ENCODE results near the gene SRC.

SRC gene

DNA sequence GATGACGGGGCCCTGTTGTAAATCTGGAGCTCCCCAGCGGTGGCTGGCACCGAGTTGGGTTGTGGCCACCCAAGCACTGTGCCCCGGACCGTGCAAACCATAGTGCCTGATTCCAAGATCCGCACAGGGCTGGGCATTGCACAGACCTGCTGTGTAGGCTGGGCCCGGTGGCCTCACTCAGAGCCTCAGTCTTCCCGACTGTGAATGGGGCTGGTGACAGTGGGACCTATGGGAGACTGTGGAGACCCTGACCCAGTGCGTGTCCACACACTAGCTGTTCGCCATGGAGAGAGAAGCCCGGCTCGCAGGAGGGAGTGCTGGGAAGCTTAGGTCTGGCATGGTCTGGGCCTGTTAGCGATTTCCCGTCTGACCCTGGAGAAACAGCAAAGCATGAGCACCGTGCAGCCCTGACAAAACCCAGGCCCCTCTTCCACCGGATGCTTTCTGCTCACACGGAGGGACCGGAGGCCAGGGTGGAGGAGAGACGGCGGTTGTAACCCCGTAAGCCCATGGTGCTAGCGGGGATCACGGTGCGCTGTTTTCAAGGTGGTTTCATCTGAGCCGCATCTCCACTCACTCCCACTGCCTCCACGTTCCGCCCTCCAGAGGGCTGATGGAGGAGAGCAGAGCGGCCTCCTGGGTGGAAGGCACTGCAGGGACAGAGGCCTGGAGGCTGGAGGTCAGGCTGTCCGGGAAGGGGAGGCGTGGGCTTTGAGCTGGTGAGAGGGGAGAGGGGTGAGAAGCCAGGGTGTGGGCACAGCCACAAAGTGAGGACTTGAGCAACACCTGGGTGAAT is 52.2 kb downstream of the SRC start:
- no peak for DNase-seq

DNA sequence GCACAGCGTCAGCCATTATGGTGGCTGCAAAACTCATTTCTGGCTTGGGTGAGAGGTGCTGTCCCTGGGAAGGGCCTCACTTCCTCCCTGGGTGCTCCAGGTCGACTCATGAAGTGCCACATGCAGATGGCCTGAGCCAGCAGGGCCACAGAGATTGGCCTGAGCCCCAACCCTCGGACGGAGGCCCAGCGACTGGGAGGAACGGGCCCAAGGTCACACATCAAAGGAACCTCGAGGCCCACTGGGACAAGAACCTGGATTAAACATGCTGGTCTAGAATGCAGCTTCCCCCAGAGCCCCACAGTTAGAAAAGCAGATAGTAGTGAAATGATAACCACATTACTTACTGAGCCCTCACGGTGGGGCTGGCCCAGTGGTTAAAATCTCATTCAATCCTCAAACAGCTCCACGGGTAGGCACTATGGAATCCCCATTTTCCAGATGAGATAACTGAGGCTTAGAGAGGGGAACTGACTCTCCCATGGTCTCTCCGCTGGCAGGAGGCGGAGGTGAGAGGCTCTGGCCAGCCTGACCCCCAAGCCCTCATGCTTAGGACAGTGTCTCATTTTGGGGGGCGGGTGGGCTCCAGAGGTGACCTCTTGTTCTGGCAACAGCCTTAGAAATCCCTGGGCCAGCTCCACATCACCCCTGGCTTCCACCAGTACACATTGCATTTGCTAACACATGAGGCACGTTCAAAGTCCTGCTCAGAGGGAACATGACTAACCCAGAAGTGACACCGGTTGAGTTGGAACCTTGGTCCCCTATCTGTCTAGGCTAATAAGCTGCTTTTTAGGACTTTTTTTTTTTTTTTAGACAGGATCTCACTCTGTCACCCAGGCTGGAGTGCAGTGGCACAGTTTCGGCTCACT is 53.0 kb downstream of the SRC start:
- DNase-seq, result no peak

DNA sequence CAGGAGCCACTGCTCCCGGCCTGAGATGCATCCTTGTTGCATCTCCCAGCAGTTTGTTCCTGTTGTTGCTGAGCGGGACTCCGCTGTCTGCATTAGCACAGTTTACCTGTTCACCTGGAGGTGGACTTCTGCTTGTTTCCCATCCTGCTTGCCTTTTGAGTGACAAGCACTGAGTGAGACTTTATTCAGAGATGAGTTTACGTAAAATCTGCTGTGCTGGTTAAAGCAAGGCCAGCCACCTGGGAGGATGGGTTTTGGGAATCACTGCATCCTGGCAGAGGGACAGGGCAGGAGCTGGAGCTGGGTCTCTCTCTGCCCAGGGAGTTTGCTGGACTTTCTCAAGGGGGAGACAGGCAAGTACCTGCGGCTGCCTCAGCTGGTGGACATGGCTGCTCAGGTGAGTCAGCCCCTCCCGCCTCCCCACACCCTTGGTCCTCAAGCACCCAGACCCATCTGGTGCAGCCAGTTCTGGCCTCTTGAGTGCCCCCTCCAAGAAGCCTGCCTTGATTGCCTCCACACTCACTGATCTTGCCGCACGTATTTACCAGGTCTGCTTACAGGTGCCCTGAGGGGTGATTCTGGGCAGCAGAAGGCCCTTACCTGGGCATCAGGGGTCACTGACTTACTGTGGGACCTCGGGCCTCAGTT is 55.5 kb downstream of the SRC start:
- no peak for DNase-seq

DNA sequence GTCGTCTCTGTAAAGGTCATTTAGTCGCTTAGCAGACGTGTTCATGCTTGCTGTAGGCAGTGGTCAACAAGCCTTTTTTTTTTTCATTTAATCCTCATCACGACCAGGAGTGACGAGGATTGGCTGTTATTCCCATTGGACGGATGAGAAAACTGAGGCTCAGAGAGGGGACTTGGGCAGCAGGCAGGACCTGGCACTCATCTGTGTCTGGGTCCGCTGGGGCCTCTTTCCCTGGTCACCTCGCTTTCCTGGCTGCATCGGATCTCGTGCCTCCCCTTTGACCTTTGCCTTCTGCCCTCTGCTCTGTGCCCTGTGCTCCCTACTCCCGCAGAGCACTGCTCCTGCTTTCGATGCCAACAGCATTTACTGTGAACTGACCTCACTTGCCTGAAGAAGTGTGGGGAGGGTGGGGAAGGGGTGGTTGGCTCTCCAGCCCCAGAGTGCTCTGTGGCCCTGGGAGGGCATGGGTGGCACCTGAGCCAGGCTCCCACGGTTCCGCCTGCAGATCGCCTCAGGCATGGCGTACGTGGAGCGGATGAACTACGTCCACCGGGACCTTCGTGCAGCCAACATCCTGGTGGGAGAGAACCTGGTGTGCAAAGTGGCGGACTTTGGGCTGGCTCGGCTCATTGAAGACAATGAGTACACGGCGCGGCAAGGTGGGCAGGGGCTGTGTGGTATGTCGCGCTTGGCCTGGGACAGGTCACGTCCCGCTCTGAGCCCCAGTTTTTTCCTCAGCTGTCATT is 56.2 kb downstream of the SRC start:
- no peak for DNase-seq

DNA sequence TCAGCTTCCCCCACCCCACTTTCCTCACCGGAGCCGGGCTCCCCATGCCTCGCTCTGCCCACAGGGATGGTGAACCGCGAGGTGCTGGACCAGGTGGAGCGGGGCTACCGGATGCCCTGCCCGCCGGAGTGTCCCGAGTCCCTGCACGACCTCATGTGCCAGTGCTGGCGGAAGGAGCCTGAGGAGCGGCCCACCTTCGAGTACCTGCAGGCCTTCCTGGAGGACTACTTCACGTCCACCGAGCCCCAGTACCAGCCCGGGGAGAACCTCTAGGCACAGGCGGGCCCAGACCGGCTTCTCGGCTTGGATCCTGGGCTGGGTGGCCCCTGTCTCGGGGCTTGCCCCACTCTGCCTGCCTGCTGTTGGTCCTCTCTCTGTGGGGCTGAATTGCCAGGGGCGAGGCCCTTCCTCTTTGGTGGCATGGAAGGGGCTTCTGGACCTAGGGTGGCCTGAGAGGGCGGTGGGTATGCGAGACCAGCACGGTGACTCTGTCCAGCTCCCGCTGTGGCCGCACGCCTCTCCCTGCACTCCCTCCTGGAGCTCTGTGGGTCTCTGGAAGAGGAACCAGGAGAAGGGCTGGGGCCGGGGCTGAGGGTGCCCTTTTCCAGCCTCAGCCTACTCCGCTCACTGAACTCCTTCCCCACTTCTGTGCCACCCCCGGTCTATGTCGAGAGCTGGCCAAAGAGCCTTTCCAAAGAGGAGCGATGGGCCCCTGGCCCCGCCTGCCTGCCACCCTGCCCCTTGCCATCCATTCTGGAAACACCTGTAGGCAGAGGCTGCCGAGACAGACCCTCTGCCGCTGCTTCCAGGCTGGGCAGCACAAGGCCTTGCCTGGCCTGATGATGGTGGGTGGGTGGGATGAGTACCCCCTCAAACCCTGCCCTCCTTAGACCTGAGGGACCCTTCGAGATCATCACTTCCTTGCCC is 57.4 kb downstream of the SRC start:
- no peak for DNase-seq

DNA sequence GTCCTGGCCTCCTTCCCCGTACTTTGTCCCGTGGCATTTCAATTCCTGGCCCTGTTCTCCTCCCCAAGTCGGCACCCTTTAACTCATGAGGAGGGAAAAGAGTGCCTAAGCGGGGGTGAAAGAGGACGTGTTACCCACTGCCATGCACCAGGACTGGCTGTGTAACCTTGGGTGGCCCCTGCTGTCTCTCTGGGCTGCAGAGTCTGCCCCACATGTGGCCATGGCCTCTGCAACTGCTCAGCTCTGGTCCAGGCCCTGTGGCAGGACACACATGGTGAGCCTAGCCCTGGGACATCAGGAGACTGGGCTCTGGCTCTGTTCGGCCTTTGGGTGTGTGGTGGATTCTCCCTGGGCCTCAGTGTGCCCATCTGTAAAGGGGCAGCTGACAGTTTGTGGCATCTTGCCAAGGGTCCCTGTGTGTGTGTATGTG is 58.5 kb downstream of the SRC start:
- no peak for DNase-seq

DNA sequence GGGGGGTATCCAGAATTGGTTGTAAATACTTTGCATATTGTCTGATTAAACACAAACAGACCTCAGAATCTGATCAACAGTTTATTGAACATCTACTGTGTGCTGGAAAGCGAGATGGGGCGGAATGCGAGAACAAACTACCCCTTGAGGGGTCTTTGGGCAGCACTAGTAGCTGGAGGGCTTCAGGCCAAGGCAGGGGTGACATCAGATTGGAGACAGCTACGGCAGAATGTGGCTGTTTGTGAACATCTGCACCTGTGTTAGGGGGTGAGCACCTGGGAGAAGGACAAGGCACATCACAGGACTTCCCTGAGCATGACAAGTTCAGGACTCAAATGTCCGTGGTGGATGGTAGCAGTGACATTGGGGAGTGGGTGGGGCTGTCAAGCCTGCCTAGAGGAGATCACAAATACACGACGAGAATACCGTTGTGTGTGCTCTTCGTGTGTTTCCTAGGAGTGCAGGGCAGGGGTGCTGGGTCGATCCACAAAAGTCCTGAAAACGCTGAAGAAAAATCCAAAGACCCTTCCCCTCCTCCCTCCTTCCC is 59.5 kb downstream of the SRC start:
- no peak for DNase-seq

DNA sequence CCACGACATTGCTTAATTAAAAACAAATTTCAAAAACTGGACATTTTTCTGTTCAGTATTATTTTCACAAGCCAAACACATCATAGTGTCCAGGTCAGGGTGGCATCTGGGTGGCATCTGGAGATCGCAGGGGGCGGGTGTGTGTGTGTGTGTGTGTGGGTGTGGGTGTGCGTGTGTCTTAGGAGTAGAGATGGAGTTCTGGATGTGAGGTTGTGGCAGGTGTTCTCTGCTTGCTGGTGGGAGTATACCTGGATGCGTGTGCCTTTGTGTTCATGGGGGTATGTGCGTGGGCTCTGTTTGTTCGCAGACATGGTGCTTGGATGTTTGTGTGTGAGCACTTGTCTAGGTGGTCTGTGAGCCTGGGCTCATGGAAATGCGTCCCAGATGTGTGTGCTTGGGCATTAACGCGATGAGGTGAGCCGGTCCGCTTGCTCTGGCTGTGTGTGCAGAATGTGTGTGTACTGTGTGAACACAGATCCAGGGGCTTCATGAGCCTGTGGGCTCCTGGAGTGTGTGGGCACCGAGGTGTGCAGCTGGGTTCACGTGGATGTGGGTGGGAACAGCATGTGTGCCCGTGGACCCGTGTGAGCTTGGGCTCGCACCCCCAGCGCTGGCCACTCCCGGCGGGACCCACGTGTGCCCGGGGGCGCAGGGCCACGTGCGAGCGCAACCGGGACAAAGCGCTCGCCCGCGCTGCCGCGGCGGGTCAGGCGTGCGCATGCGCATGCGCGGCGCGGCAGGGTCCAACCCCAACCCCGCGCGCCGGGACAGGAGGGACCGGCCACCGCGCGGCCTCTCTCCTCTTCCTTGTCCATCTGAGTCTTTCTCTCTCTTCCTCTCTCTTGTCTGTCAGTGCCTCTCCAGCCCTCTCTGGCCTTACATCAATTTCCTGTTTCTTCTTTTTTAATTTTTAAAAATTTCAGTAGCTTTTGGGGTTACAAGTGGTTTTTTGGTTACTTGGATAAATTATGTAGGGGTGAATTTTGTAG is 60.4 kb downstream of the SRC start:
- peak in 1 of 2 experiments; percentile 19 for DNase-seq

DNA sequence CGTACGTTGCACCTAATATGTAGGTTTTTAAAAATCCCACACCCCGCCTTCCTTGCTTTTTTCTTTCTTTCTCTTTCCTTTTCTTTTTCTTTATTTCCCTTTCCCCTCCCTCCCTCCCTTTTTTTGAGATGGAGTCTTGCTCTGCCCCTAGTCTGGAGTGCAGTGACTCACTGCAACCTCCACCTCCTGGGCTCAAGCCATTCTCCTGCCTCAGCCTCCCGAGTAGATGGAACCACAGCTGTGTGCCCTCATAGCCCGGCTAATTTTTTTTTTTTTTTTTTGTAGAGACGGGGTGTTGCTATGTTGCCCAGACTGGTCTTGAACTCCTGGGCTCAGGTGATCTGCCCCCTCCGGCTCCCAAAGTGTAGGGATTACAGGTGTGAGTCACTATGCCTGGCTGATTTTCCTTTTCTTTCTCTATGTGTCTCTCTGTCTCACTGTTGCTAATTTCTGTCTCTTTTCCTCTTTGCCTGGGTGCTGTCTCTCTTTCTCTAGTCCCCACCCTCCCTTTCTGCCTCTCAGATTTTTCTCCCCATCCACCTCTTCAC is 61.2 kb downstream of the SRC start:
- no peak for DNase-seq

DNA sequence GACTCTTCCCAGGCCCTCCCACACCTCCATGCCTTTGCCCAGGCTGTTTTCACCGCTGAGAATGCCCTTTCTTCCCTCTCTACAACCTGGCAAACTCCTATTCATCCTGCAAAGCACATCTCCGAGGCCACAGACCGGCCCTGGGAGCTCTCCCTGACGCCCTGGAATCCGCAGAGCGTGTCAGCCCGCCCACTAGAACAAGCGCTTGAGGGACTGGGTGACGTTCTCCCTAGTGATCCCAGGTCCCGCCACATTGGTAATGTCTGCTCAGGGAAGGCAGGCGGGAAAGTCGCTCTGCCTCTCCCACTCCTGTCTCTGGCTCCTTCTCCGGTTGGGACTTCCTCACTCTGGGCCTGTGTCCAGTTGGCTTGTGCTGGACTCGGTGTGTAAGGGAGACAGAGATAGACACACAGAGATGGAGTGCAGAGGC is 61.6 kb downstream of the SRC start:
- DNase-seq, result no peak

DNA sequence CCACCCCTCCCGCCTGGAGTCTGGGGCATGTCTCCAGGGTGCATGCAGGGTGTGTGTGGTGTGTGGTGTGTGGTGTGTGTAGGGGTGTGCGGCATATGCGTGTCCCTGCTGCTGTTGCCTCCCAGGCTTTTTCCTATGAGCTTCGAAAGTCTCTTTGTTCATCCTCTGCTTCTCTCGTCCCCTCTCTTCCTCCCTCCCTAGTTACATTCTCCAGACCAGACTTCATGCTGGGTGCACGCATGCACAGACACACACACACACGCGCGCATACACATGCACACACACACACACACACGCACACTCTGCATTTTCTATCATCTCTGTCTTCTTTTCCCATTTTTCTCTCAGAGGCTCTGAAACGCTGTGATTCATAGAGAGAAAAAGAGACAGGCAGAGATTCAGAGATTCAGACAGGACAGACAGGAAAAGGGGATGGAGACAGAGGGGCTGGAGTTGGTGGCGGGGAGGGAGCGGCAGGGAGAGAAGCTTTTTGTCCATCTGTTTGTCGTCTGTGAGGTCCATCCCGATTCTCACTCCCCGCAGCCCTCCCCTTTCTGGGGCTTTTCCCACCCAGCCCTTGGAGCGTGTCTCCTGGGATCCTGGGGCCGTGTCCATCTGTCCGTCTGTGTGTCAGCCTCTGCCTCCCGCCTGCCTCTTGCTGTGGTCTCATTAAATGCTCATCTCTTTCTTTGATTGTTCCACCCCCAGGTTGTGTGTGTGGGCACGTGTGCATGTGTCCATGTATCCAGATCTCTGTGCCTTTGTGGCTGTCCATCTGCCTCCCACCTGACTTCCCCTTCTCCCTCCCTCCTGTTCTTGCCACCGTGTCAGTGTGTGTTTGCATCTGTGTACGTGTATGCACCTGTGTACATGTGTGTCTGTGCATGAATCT is 62.6 kb downstream of the SRC start:
- no peak for DNase-seq

DNA sequence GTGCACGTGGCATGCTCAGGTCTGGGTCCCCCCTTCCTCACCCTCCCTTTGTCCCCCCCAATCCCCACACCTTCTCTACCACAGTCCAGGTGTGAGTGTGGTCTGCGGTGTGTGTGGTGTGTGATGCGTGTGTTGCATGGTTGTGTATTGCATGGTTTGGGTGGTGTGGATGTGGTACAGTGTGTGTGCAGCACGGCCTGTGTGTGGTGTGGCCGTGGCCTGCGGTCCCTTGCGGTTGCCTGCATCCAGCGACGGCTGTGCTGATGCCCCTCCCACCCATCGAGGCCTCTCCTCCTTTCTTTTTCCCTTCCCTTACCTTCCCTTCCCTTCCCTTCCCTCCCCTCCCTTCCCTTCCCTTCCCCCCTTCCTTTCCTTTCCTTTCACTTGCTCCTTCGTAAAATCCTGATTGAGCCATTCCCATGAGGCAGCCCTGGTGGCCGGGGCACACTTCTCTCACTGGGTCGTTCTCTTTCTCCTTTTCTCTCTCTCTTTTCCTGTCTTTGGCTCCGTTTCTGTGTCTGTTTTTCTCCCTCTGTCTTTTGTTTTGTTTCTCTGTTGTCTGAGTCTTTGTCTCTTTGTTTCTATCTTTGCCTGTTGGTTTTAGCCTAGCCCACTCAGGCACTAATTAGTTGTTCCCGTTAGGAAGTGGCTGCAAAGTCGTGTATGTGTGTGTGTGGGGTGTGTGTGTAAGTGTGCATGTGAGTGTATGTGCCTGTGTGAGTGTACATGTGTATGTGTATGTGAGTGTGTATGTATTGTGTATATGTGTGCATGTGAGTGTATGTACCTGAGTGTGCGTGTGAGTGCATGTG is 65.7 kb downstream of the SRC start:
- no peak for DNase-seq

DNA sequence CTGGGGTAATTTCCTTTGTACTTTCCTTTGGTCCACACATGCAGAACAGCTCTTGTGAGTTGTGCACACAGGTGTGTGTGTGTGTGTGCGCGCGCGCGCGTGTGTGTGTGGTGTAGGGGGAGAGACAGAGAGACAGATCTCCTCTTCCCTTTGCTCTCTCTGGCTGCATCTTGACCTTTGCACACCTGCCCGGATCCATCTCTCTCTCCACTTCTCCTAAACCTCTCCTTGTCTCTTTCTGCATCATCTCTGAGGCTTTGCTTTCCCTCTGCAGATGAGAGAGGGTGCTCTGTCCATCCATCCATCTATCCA is 67.0 kb downstream of the SRC start:
- no peak for DNase-seq

DNA sequence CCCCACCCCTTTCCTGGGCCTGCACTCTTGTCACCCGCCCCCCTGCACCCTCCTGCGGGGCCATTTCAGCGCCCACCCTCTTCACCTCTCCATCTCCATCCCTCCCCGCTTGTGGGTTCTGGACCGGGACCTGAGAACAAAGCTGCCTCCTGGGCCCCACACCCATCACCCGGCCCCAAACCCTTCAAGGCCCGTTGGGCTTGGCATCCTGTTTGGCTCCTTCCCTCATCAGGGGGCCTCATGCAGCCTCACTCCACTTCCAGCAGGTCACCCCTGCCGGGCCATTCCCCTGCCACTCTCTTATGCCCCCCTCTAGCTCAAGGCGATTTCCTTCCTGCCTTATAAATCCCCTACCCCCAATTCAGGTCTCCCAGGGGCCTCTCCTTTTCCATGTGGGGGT is 67.4 kb downstream of the SRC start:
- no peak for DNase-seq

DNA sequence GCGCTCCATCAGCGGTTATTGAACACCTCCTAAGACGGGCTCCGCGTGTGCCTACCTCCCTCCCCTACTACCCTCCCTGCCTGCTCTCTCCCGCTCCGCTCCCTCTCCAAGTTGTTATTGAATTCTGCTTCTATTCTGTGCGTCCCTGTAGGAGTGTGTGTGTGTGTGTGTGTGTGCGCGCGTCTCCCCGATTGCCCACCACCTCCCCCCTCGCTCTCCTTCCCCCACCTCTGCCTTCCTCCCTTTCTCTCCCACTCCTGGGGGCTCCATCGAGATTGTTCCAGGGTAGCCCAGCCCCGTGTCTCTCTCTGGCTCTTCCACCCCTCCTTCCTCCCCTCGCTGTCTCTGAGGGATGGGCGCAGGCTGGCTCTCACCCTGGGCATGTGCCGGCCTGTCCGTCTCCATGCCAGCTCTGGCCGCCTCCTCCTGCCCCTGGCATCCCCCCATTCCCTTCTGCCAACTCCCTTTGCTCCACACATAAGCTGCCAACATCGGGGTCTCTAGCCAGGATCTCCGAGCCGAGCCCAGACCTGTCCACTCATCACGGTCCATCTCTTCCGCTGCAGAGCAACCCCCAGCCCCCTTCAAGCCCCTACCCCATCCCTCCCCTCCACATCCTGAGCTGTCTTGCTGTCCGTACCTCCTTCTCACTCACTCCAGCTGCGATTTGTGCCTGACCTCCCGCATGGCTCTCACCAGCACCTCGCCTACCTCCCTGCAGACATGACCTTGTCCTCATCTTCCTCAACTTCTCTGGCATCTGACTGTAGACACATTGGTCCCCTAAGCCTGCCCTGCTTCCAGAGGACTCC is 68.5 kb downstream of the SRC start:
- DNase-seq, result no peak

DNA sequence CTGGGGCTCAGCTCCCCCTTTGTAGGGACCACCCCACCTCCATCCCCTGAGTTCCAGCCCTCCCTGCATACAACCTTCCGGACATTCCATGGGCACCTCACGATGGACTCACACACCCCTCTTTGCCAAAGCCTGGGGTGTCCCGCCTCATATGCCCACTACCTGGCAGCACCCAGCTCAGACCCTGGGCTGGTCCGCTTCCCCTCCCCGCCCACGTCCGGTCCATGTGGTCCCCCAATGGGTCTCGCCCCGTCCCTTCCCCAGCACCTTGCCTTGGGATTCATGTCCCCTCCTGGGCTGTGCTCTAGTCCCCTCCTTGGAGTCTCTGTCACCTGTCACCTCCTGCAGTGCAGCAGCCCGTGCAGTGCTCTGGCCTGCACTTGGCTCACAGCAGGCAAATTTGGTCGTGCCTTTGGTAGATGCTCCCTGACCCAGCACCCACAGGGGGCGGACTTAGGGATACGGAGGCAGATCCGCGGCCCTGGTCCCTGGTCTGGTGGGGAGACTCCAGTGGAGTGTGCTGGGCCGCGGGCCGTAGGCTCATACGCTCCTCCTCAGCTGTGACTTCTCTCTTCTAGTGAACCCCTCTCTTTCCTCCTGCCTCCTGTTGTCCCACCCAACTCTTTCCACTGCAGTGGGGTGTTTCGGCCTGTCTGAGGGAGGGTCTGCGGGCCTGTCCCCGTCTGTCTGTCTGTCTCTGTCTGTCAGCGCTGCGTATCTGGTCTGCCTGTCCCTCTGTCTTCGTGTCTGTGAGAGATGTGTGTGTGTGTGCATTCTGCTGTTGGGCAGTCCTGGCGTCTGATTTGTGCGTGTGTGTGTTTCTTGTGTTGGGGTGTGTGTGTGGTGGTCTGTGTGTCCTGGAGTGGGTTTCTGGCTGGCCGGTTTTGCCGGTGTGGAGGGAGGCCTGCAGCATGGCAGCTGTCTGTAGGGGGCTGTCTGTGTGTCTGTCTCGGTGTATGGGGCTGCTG is 69.5 kb downstream of the SRC start:
- no peak for DNase-seq

Measured in Kasumi-1 (cell line).